Nephron (organoid): ENCODE results near the gene RBFOX1.

Experiments
- H3K27ac Mint-ChIP-seq, 3 experiments: 2 replicates each; pipeline ENCODE4 v1.8.0; 2020; ENCODE audit warnings: mixed read lengths in 3 of 3, mild to moderate bottlenecking in 2 of 3, moderate library complexity in 1 of 3
- H3K27me3 Mint-ChIP-seq: 2 replicates; pipeline ENCODE4 v1.8.0; 2021; ENCODE audit warnings: low read depth, mild to moderate bottlenecking, moderate library complexity, mixed read lengths
- H3K36me3 Mint-ChIP-seq: 2 replicates; pipeline ENCODE4 v1.8.0; 2020; ENCODE audit warnings: low read depth, mixed read lengths
- H3K4me1 Mint-ChIP-seq: 2 replicates; pipeline ENCODE4 v1.8.0; 2020; ENCODE audit warnings: mixed read lengths
- H3K4me3 Mint-ChIP-seq, 3 experiments: 2 replicates each; pipeline ENCODE4 v1.8.0; 2020; ENCODE audit warnings: mild to moderate bottlenecking in 3 of 3, mixed read lengths in 3 of 3, moderate library complexity in 2 of 3
- H3K9me3 Mint-ChIP-seq: 2 replicates; pipeline ENCODE4 v1.8.0; 2020; ENCODE audit warnings: mixed read lengths
- CTCF ChIP-seq, 3 experiments: fragments of 200-600 bp; sonication (generic); IDR thresholded peaks; one replicate each; pipeline ENCODE4 v1.5.0; 2021; ENCODE audit warnings: antibody characterized with exemption in 3 of 3; ENCODE audit not compliant: unreplicated experiment in 3 of 3

Gene RBFOX1

GRCh38 chr16:7324321-7324720 is 8.3 kb upstream of the RBFOX1 start:
- peaks cover 8% of the 10 kb centered on the region for H3K4me1 Mint-ChIP-seq
- no peaks in the 10 kb centered on the region for H3K9me3 Mint-ChIP-seq
- H3K4me3 Mint-ChIP-seq: no peak overlapping the region
- peaks cover 5% of the 10 kb centered on the region for H3K27me3 Mint-ChIP-seq
- no peaks in the 10 kb centered on the region for H3K36me3 Mint-ChIP-seq
- TF ChIP-seq CTCF (IDR thresholded peaks at IDR 0.05; ENCODE audit: unreplicated experiment in 3 of 3): no peak
- no peak overlapping the region for H3K27ac Mint-ChIP-seq

- H3K9me3 Mint-ChIP-seq: no peaks in the 10 kb centered on the region
- no peaks in the 10 kb centered on the region for H3K36me3 Mint-ChIP-seq
- no peak for TF ChIP-seq CTCF (IDR thresholded peaks at IDR 0.05; ENCODE audit: unreplicated experiment in 3 of 3)
- peaks cover 5% of the 10 kb centered on the region for H3K27me3 Mint-ChIP-seq
- no peak overlapping the region for H3K27ac Mint-ChIP-seq
- peaks cover 16% of the 10 kb centered on the region for H3K4me1 Mint-ChIP-seq
- no peak overlapping the region for H3K4me3 Mint-ChIP-seq
Observed at GRCh38 chr16:7325834-7326233, 6.8 kb upstream of the RBFOX1 start.

- Mint-ChIP-seq H3K4me1 (peaks cover 52% of the 10 kb centered on the region), H3K27me3 (no peaks in the 10 kb centered on the region), H3K4me3 (peak overlapping the region in 2 of 3 experiments; percentile 5 to 71), H3K36me3 (no peaks in the 10 kb centered on the region), H3K27ac (peak overlapping the region in 2 of 3 experiments; percentile 10 to 39), H3K9me3 (no peaks in the 10 kb centered on the region)
- no peak for TF ChIP-seq CTCF (IDR thresholded peaks at IDR 0.05; ENCODE audit: unreplicated experiment in 3 of 3)
Observed at GRCh38 chr16:7330709-7331108, 1.9 kb upstream of the RBFOX1 start.

GRCh38 chr16:7331997-7332396 is 648 bp upstream of the RBFOX1 start:
- Mint-ChIP-seq H3K4me1 (peaks cover 59% of the 10 kb centered on the region), H3K36me3 (no peaks in the 10 kb centered on the region), H3K27ac (peak overlapping the region in 1 of 3 experiments; percentile 50), H3K27me3 (no peaks in the 10 kb centered on the region), H3K4me3 (peak overlapping the region in 1 of 3 experiments; percentile 85), H3K9me3 (no peaks in the 10 kb centered on the region)
- no peak for TF ChIP-seq CTCF (IDR thresholded peaks at IDR 0.05; ENCODE audit: unreplicated experiment in 3 of 3)

- no peaks in the 10 kb centered on the region for H3K27me3 Mint-ChIP-seq
- peak overlapping the region in 1 of 3 experiments; percentile 50 for H3K27ac Mint-ChIP-seq
- peaks cover 62% of the 10 kb centered on the region for H3K4me1 Mint-ChIP-seq
- H3K9me3 Mint-ChIP-seq: no peaks in the 10 kb centered on the region
- H3K36me3 Mint-ChIP-seq: no peaks in the 10 kb centered on the region
- peak overlapping the region in 2 of 3 experiments; percentile 71 to 85 for H3K4me3 Mint-ChIP-seq
- TF ChIP-seq CTCF (IDR thresholded peaks at IDR 0.05; ENCODE audit: unreplicated experiment in 3 of 3): no peak
Observed at GRCh38 chr16:7333180-7333725, 608 bp downstream of the RBFOX1 start.
